Measurements from ENCODE around the gene PSD4. TPM values are rescaled to one million over a fixed set of nuclear protein-coding genes. Genes with fewer than 3 reads are reported as not detected.

Gene PSD4
- total and polyA plus RNA-seq, 2 donors from 2014 or later = 16.2 to 42.0 TPM

- peak; percentile 90 to 93 (median 93) for DNase-seq
- Histone ChIP-seq H3K4me1 (ENCODE audit: control insufficient read depth in 2 of 3, insufficient read depth in 2 of 3, low read depth in 1 of 3, low read length in 3 of 3) (peaks cover 16 to 73% (median 47%) of the 10 kb centered on the region in 3 donors), H3K9me3 (ENCODE audit: control insufficient read depth in 2 of 3, insufficient read depth in 1 of 3, low read length in 3 of 3) (no peaks in the 10 kb centered on the region), H3K36me3 (ENCODE audit: control insufficient read depth in 2 of 3, insufficient read depth in 3 of 3, low read length in 3 of 3) (peaks cover 0 to 8% (median 4%) of the 10 kb centered on the region in 3 donors), H3K27me3 (ENCODE audit: control insufficient read depth, insufficient read depth, low read length) (no peaks in the 10 kb centered on the region), H3K27ac (ENCODE audit: low read depth in 2 of 2, low read length in 2 of 2) (peak overlapping the region; percentile 90 to 95), H3K9ac (ENCODE audit: low read length in 3 of 3) (peak overlapping the region in 1 of 3 donors; percentile 21), H3K4me3 (ENCODE audit: low read length in 3 of 3) (no peak overlapping the region)
- no peak for TF ChIP-seq CTCF (IDR thresholded peaks at IDR 0.05; ENCODE audit: borderline replicate concordance, extremely low read depth, insufficient read depth)
- intact Hi-C loops (cut with DNase I) = no loop called here
- FAIRE-seq = peak; percentile 52
These were observed 44.7 kb downstream of the PSD4 start for GRCh38 chr2:113218283-113219091.

- DNase-seq (peak in 2 of 5 donors; percentile 42 to 48), FAIRE-seq (no peak)
- intact Hi-C loops (cut with DNase I) = no loop called here
- Histone ChIP-seq H3K9ac (ENCODE audit: low read length in 3 of 3) (peak overlapping the region in 1 of 3 donors; percentile 22), H3K4me1 (ENCODE audit: control insufficient read depth in 2 of 3, insufficient read depth in 2 of 3, low read depth in 1 of 3, low read length in 3 of 3) (peaks cover 16 to 74% (median 50%) of the 10 kb centered on the region in 3 donors), H3K27ac (ENCODE audit: low read depth in 2 of 2, low read length in 2 of 2) (peak overlapping the region; percentile 86 to 95), H3K4me3 (ENCODE audit: low read length in 3 of 3) (no peak overlapping the region), H3K36me3 (ENCODE audit: control insufficient read depth in 2 of 3, insufficient read depth in 3 of 3, low read length in 3 of 3) (peaks cover 0 to 8% (median 4%) of the 10 kb centered on the region in 3 donors), H3K27me3 (ENCODE audit: control insufficient read depth, insufficient read depth, low read length) (no peaks in the 10 kb centered on the region), H3K9me3 (ENCODE audit: control insufficient read depth in 2 of 3, insufficient read depth in 1 of 3, low read length in 3 of 3) (no peaks in the 10 kb centered on the region)
- no peak for TF ChIP-seq CTCF (IDR thresholded peaks at IDR 0.05; ENCODE audit: borderline replicate concordance, extremely low read depth, insufficient read depth)
These were observed 45.3 kb downstream of the PSD4 start for GRCh38 chr2:113219092-113219441.

- no peaks in the 10 kb centered on the region for H3K27me3 ChIP-seq (ENCODE audit: control insufficient read depth, insufficient read depth, low read length)
- no peak overlapping the region for H3K4me3 ChIP-seq (ENCODE audit: low read length in 3 of 3)
- H3K36me3 ChIP-seq (ENCODE audit: control insufficient read depth in 2 of 3, insufficient read depth in 3 of 3, low read length in 3 of 3) = peaks cover 0 to 8% (median 4%) of the 10 kb centered on the region in 3 donors
- peak overlapping the region; percentile 86 to 95 for H3K27ac ChIP-seq (ENCODE audit: low read depth in 2 of 2, low read length in 2 of 2)
- peak in 2 of 5 donors; percentile 45 to 52 for DNase-seq
- H3K9me3 ChIP-seq (ENCODE audit: control insufficient read depth in 2 of 3, insufficient read depth in 1 of 3, low read length in 3 of 3) = no peaks in the 10 kb centered on the region
- FAIRE-seq = no peak
- intact Hi-C loops (cut with DNase I) = no loop called here
- peak overlapping the region in 1 of 3 donors; percentile 22 for H3K9ac ChIP-seq (ENCODE audit: low read length in 3 of 3)
- peaks cover 16 to 72% (median 50%) of the 10 kb centered on the region in 3 donors for H3K4me1 ChIP-seq (ENCODE audit: control insufficient read depth in 2 of 3, insufficient read depth in 2 of 3, low read depth in 1 of 3, low read length in 3 of 3)
- TF ChIP-seq CTCF (IDR thresholded peaks at IDR 0.05; ENCODE audit: borderline replicate concordance, extremely low read depth, insufficient read depth) = no peak
These were observed 45.7 kb downstream of the PSD4 start for GRCh38 chr2:113219525-113219888.

All from kidney (tissue), 14 donors.